ENCODE data around the gene GPBP1.

Gene GPBP1

DNA sequence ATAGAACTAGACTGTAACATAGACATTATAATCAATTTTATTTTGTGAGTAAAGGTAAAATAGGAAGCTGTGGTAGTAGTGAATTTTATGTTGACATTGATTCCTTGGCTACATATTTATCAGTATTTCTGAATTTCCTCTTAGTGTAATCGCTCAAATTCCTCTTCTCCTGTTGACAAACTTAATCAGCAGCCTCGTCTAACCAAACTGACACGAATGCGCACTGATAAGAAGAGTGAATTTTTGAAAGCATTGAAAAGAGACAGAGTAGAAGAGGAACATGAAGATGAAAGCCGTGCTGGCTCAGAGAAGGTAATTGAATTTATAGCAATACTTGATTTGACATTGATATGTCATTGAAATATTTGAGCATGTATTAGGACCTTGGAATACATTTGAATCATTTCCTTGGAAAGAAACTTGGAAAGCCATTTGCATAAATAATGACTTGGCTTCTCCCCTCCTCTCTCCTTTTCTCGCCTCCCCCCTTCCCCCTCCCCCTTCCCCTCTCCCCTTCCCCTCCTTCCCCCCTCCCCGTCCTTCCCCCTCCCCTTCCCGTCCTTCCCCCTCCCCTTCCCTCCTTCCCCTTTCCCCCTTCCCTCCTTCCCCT, 75.5 kb downstream of the GPBP1 start:
- TF ChIP-seq NFIC (IDR thresholded peaks at IDR 0.05) (no peak), CEBPB (IDR thresholded peaks at IDR 0.05) (no peak), TEAD4 (IDR thresholded peaks at IDR 0.05) (no peak), ZBTB7A (IDR thresholded peaks at IDR 0.05; ENCODE audit: low read depth) (no peak)

GRCh38 chr5:57258052-57258451, 84.2 kb downstream of the GPBP1 start:
- TF ChIP-seq REST (IDR thresholded peaks at IDR 0.05; ENCODE audit: low read depth) (no peak), FOXM1 (IDR thresholded peaks at IDR 0.05; ENCODE audit: borderline replicate concordance, low read depth) (no peak)

GRCh38 chr5:57258943-57259342, 85.1 kb downstream of the GPBP1 start:
- TF ChIP-seq TEAD4 (IDR thresholded peaks at IDR 0.05) (no peak), CREB1 (IDR thresholded peaks at IDR 0.05; ENCODE audit: low read depth) (no peak), YY1 (IDR thresholded peaks at IDR 0.05; ENCODE audit: low read depth) (no peak), REST (IDR thresholded peaks at IDR 0.05; ENCODE audit: low read depth) (no peak), TAF1 (IDR thresholded peaks at IDR 0.05; ENCODE audit: low read depth) (no peak), CEBPB (IDR thresholded peaks at IDR 0.05) (no peak), RAD21 (IDR thresholded peaks at IDR 0.05; ENCODE audit: low read depth) (no peak), USF1 (IDR thresholded peaks at IDR 0.05) (no peak), EGR1 (IDR thresholded peaks at IDR 0.05) (no peak), NFIC (IDR thresholded peaks at IDR 0.05) (no peak), ZBTB7A (IDR thresholded peaks at IDR 0.05; ENCODE audit: low read depth) (no peak), TCF12 (IDR thresholded peaks at IDR 0.05; ENCODE audit: low read depth) (no peak), FOXM1 (IDR thresholded peaks at IDR 0.05; ENCODE audit: borderline replicate concordance, low read depth) (no peak), EP300 (IDR thresholded peaks at IDR 0.05; ENCODE audit: borderline replicate concordance) (no peak)
- TF ChIP-seq, protein P1, sequence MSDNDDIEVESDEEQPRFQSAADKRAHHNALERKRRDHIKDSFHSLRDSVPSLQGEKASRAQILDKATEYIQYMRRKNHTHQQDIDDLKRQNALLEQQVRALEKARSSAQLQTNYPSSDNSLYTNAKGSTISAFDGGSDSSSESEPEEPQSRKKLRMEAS (IDR thresholded peaks at IDR 0.05), result no peak

- TF ChIP-seq EP300 (IDR thresholded peaks at IDR 0.05; ENCODE audit: borderline replicate concordance), result no peak
- no peak for TF ChIP-seq REST (IDR thresholded peaks at IDR 0.05; ENCODE audit: low read depth)
These were observed 85.8 kb downstream of the GPBP1 start for GRCh38 chr5:57259704-57260103.

GRCh38 chr5:57262541-57262940, 88.7 kb downstream of the GPBP1 start:
- TF ChIP-seq TCF12 (IDR thresholded peaks at IDR 0.05; ENCODE audit: low read depth) (no peak), TAF1 (IDR thresholded peaks at IDR 0.05; ENCODE audit: low read depth) (no peak), YY1 (IDR thresholded peaks at IDR 0.05; ENCODE audit: low read depth) (no peak), EP300 (IDR thresholded peaks at IDR 0.05; ENCODE audit: borderline replicate concordance) (no peak), NFIC (IDR thresholded peaks at IDR 0.05) (no peak), TEAD4 (IDR thresholded peaks at IDR 0.05) (no peak), FOXM1 (IDR thresholded peaks at IDR 0.05; ENCODE audit: borderline replicate concordance, low read depth) (no peak), RAD21 (IDR thresholded peaks at IDR 0.05; ENCODE audit: low read depth) (no peak), USF1 (IDR thresholded peaks at IDR 0.05) (no peak), EGR1 (IDR thresholded peaks at IDR 0.05) (no peak), REST (IDR thresholded peaks at IDR 0.05; ENCODE audit: low read depth) (no peak), CREB1 (IDR thresholded peaks at IDR 0.05; ENCODE audit: low read depth) (no peak), ZBTB7A (IDR thresholded peaks at IDR 0.05; ENCODE audit: low read depth) (no peak), CEBPB (IDR thresholded peaks at IDR 0.05) (no peak)
- TF ChIP-seq, protein P1 (IDR thresholded peaks at IDR 0.05), result no peak

Measured in Ishikawa (cell line).